Measurements from ENCODE around the gene GTSE1.

- no peak for TF ChIP-seq CTCF (IDR thresholded peaks at IDR 0.05)
- TF ChIP-seq POLR2A (IDR thresholded peaks at IDR 0.05): no peak
These were observed 40.2 kb upstream of the GTSE1 start for GRCh38 chr22:46256358-46256958.
